SU-DHL-6 (cell line): ENCODE measurements around the gene GSTM4.

ENCODE experiments used
- H2AFZ ChIP-seq: fragments of 200-600 bp; sonication (generic); 2 replicates; pipeline ENCODE4 v1.6.1; 2014; ENCODE audit warnings: low read depth, mild to moderate bottlenecking, moderate library complexity, mixed read lengths, antibody characterized with exemption, low read length; ENCODE audit not compliant: severe bottlenecking
- H3F3A ChIP-seq: fragments of 200-600 bp; shearing (Covaris generic); 2 replicates; pipeline ENCODE4 v1.6.0; 2016; ENCODE audit warnings: antibody characterized with exemption, mild to moderate bottlenecking; ENCODE audit not compliant: insufficient read depth
- H3K27ac ChIP-seq: fragments of 200-600 bp; sonication (generic); 2 replicates; pipeline ENCODE4 v1.5.1; 2016; ENCODE audit warnings: low read depth, mild to moderate bottlenecking, low read length, moderate library complexity, mixed read lengths
- H3K27me3 ChIP-seq: fragments of 200-600 bp; sonication (generic), shearing (Covaris generic); 2 replicates; pipeline ENCODE4 v1.6.0; 2014; ENCODE audit warnings: mild to moderate bottlenecking, low read length
- H3K36me3 ChIP-seq: fragments of 200-600 bp; sonication (generic); 2 replicates; pipeline ENCODE4 v1.6.1; 2014; ENCODE audit warnings: mild to moderate bottlenecking, low read length, mixed read lengths
- H3K4me2 ChIP-seq: fragments of 300-600, 200-600 bp; shearing (Covaris generic), sonication (generic); 2 replicates; pipeline ENCODE4 v1.6.0; 2014; ENCODE audit warnings: low read length, low read depth, mild to moderate bottlenecking; ENCODE audit not compliant: poor library complexity, severe bottlenecking
- H3K4me3 ChIP-seq: fragments of 200-600 bp; sonication (generic); 2 replicates; pipeline ENCODE4 v1.5.1; 2014; ENCODE audit warnings: antibody characterized with exemption, low read length, mild to moderate bottlenecking, mixed read lengths; ENCODE audit not compliant: insufficient read depth, poor library complexity, severe bottlenecking
- H3K79me2 ChIP-seq: fragments of 200-600 bp; sonication (generic); 2 replicates; pipeline ENCODE4 v1.6.1; 2014; ENCODE audit warnings: mild to moderate bottlenecking, low read length, moderate library complexity; ENCODE audit not compliant: insufficient read depth
- H3K9ac ChIP-seq: fragments of 200-600 bp; sonication (generic); 2 replicates; pipeline ENCODE4 v1.7.0; 2014; ENCODE audit warnings: mild to moderate bottlenecking, low read length
- H3K9me2 ChIP-seq: fragments of 200-600 bp; sonication (generic); replicated peaks from 2 replicates; pipeline ENCODE4 v1.6.1; 2014; ENCODE audit warnings: low read length; ENCODE audit not compliant: insufficient read depth
- H3K9me3 ChIP-seq: fragments of 200-600 bp; sonication (generic); 2 replicates; pipeline ENCODE4 v1.6.1; 2014; ENCODE audit warnings: low read length, mixed read lengths; ENCODE audit not compliant: insufficient read depth
- H4K20me1 ChIP-seq: fragments of 200-600 bp; sonication (generic); 2 replicates; pipeline ENCODE4 v1.6.1; 2014; ENCODE audit warnings: low read depth, mild to moderate bottlenecking, antibody characterized with exemption, low read length, moderate library complexity, mixed read lengths
- CTCF ChIP-seq: fragments of 200-600 bp; sonication (generic); IDR thresholded peaks from one replicate; pipeline ENCODE4 v1.5.1; 2017; ENCODE audit warnings: antibody characterized with exemption, mild to moderate bottlenecking, low read length, moderate library complexity; ENCODE audit not compliant: insufficient read depth, poor library complexity, severe bottlenecking
- EZH2phosphoT487 ChIP-seq: fragments of 200-600 bp; sonication (generic), shearing (Covaris generic); conservative IDR thresholded peaks from 2 replicates; pipeline ENCODE4 v1.6.1; 2018; ENCODE audit warnings: mild to moderate bottlenecking, antibody characterized with exemption, low read length, moderate library complexity, mixed read lengths

The GSTM4 gene

GRCh38 chr1:109636201-109636952, 19.5 kb upstream of the GSTM4 start:
- no peaks in the 10 kb centered on the region for H3K9me3 ChIP-seq
- TF ChIP-seq EZH2phosphoT487 = no peak
- no peak for TF ChIP-seq CTCF
- no peak overlapping the region for H3K9ac ChIP-seq
- no peaks in the 10 kb centered on the region for H3K36me3 ChIP-seq
- no peak overlapping the region for H2AFZ ChIP-seq
- H3K4me2 ChIP-seq = no peak overlapping the region
- H3F3A ChIP-seq = no peaks in the 10 kb centered on the region
- H3K4me3 ChIP-seq = no peak overlapping the region
- H3K27ac ChIP-seq = no peak overlapping the region
- no peaks in the 10 kb centered on the region for H3K79me2 ChIP-seq
- no peaks in the 10 kb centered on the region for H4K20me1 ChIP-seq
- H3K9me2 ChIP-seq = no peaks in the 10 kb centered on the region
- H3K27me3 ChIP-seq = no peaks in the 10 kb centered on the region

GRCh38 chr1:109637446-109637845, 18.5 kb upstream of the GSTM4 start:
- no peak overlapping the region for H3K27ac ChIP-seq
- H3K9me2 ChIP-seq = no peaks in the 10 kb centered on the region
- no peak overlapping the region for H3K4me3 ChIP-seq
- H2AFZ ChIP-seq = no peak overlapping the region
- no peaks in the 10 kb centered on the region for H4K20me1 ChIP-seq
- H3K79me2 ChIP-seq = no peaks in the 10 kb centered on the region
- no peaks in the 10 kb centered on the region for H3K36me3 ChIP-seq
- no peaks in the 10 kb centered on the region for H3K9me3 ChIP-seq
- no peak overlapping the region for H3K4me2 ChIP-seq
- H3K27me3 ChIP-seq = no peaks in the 10 kb centered on the region
- TF ChIP-seq EZH2phosphoT487 (no peak), CTCF (no peak)
- no peak overlapping the region for H3K9ac ChIP-seq
- H3F3A ChIP-seq = no peaks in the 10 kb centered on the region

GRCh38 chr1:109639063-109639840, 16.6 kb upstream of the GSTM4 start:
- H3K9me2 ChIP-seq = no peaks in the 10 kb centered on the region
- H3K36me3 ChIP-seq = no peaks in the 10 kb centered on the region
- no peak overlapping the region for H2AFZ ChIP-seq
- no peaks in the 10 kb centered on the region for H3F3A ChIP-seq
- H3K4me3 ChIP-seq = no peak overlapping the region
- H3K9me3 ChIP-seq = no peaks in the 10 kb centered on the region
- no peaks in the 10 kb centered on the region for H3K27me3 ChIP-seq
- H3K79me2 ChIP-seq = no peaks in the 10 kb centered on the region
- no peak for TF ChIP-seq EZH2phosphoT487
- TF ChIP-seq CTCF = no peak
- H3K27ac ChIP-seq = no peak overlapping the region
- H3K9ac ChIP-seq = no peak overlapping the region
- H4K20me1 ChIP-seq = no peaks in the 10 kb centered on the region
- no peak overlapping the region for H3K4me2 ChIP-seq
